ENCODE data around the gene CDSN. TPM values are rescaled to one million over a fixed set of nuclear protein-coding genes. Genes with fewer than 3 reads are reported as not detected.
A peak's percentile ranks its signal among the peaks of the same experiment; 100 is the strongest.

CDSN gene
- total and polyA plus RNA-seq, 11 donors = 0.15 to 0.56 TPM; not detected in 9

GRCh38 chr6:31096656-31097055, 23.6 kb downstream of the CDSN start:
- TF ChIP-seq POLR2A (IDR thresholded peaks at IDR 0.05) (no peak), CTCF (IDR thresholded peaks at IDR 0.05) (no peak)
- WGBS, 4 donors = 80 to 90% (median 85%) methylated on average over 5 of the region's 5 CpGs
- H3K4me3 ChIP-seq = no peak overlapping the region
- H3K27me3 ChIP-seq = no peaks in the 10 kb centered on the region
- H3K36me3 ChIP-seq = no peaks in the 10 kb centered on the region
- intact Hi-C loops (cut with DNase I) = no loop called here
- no peaks in the 10 kb centered on the region for H3K9me3 ChIP-seq
- H3K27ac ChIP-seq = no peak overlapping the region
- ATAC-seq (no peak), DNase-seq (no peak)
- peaks cover 0 to 20% (median 7%) of the 10 kb centered on the region in 12 donors for H3K4me1 ChIP-seq

- DNase-seq = no peak
- no peaks in the 10 kb centered on the region for H3K36me3 ChIP-seq
- intact Hi-C loops (cut with DNase I) = no loop called here
- no peak for ATAC-seq
- H3K4me1 ChIP-seq = peaks cover 0 to 20% (median 7%) of the 10 kb centered on the region in 12 donors
- no peaks in the 10 kb centered on the region for H3K27me3 ChIP-seq
- TF ChIP-seq CTCF (IDR thresholded peaks at IDR 0.05) (no peak), POLR2A (IDR thresholded peaks at IDR 0.05) (no peak)
- 71 to 78% (median 74%) methylated on average over 3 of the region's 3 CpGs for WGBS, 4 donors
- no peak overlapping the region for H3K4me3 ChIP-seq
- no peak overlapping the region for H3K27ac ChIP-seq
- no peaks in the 10 kb centered on the region for H3K9me3 ChIP-seq
Observed at GRCh38 chr6:31096215-31096614, 24.0 kb downstream of the CDSN start.

GRCh38 chr6:31094389-31094881, 25.8 kb downstream of the CDSN start:
- intact Hi-C loops (cut with DNase I) = no loop called here

More at GRCh38 chr6:31094389-31094881, 25.8 kb downstream of the CDSN start:
- H3K4me3 ChIP-seq = no peak overlapping the region
- H3K4me1 ChIP-seq = peaks cover 0 to 20% (median 7%) of the 10 kb centered on the region in 12 donors
- no peaks in the 10 kb centered on the region for H3K27me3 ChIP-seq
- no peaks in the 10 kb centered on the region for H3K9me3 ChIP-seq
- ATAC-seq = peak; percentile 22 to 49 (median 32)
- WGBS, 4 donors = 55 to 65% (median 56%) methylated on average over 3 of the region's 3 CpGs
- H3K36me3 ChIP-seq = no peaks in the 10 kb centered on the region
- no peak for TF ChIP-seq POLR2A (IDR thresholded peaks at IDR 0.05)
- no peak for TF ChIP-seq CTCF (IDR thresholded peaks at IDR 0.05)
- peak overlapping the region in 8 of 12 donors; percentile 7 to 67 (median 42) for H3K27ac ChIP-seq
- no peak for DNase-seq

Measured in heart left ventricle (tissue), 16 donors.